DMS 273 (cell line): ENCODE data around the gene UBE2QL1.

Source experiments
- DNase-seq: peaks from one replicate; lab custom pipeline; 2025; ENCODE audit not compliant: unreplicated experiment; lab: John Stamatoyannopoulos, UW

The UBE2QL1 gene

GRCh38 chr5:6453937-6454560 lies 5.4 kb downstream of the UBE2QL1 start:
- no peak for DNase-seq

- DNase-seq, result no peak
Measured at GRCh38 chr5:6454628-6455053, 6.0 kb downstream of the UBE2QL1 start.

DNA sequence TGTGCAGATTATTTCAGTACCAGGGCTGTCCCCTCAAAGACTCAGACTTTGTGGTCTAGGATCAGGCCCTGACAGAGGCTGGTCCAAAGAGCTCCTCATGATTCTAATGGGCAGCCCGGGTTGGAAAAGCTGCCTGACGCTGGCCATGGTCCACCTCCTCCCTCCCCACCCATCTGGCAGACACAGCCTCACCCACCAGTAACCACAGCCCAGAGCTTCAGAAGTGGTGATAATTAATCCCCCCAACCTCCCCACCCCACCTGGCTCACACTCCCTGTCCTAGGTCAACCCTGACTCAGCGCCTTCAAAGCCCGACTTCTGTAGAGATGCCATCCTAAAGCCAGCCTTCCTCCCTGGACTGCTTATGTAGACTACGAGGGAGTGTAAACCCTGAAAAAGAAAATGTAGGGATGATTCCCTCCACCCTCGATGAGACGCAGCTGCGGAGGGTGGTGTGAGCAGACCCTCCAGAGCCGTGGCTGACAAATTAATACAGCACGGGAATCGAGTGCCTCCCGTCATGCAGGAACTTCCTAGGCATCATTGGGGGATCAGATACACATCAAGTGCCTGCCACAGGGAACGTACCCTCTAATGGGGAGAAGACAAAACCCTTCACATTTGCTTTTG lies 7.0 kb downstream of the UBE2QL1 start:
- DNase-seq, result no peak

DNA sequence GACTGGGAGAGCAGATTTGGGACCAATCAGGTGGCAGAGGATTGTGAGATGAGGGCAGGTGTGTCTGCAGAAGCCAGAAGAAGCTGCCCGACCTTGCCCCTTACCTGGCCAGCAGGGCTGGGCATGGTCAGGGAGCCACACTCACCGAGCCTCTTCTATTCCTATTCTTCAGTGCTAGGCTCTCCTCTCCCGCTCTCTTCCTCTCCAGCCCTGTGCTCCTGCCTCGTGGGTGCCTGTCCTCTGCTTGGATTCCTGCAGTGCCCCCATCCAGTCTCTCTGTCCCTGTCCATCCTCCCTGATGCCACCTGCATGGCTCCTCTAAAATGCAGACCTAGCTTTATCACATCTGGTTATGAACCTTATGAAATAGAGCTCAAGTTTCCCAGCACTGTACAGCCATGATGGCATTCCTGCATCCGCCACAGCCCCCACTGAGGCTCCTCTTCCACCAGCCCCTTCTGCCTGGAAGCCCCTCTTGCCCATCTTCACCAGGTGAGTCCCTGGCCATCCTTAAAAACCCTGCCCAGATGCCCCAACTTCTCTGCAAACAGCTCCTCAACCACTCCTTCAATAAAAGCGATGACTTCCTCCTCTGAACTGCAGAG lies 8.2 kb downstream of the UBE2QL1 start:
- no peak for DNase-seq

- no peak for DNase-seq
Measured at GRCh38 chr5:6457592-6457991, 8.9 kb downstream of the UBE2QL1 start.

DNA sequence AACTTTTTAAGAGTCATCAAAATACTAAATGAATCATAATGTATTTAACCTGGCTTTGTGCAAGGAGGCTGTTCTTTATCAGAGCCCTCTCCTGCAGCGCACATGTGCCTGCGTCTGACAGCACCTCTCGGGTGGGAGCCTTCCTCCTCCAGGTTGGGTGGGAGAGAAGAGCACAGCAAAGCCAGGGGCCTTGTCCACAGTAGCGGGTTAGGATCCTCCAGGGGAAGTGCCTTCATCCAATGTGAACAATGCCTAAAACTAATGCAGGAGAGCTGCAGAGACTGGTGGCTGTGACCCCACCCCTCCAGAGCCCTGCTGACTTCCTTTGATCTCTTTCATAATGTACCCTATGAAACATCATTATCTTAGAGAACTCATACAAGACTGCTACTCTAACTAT lies 10.2 kb downstream of the UBE2QL1 start:
- no peak for DNase-seq

DNA sequence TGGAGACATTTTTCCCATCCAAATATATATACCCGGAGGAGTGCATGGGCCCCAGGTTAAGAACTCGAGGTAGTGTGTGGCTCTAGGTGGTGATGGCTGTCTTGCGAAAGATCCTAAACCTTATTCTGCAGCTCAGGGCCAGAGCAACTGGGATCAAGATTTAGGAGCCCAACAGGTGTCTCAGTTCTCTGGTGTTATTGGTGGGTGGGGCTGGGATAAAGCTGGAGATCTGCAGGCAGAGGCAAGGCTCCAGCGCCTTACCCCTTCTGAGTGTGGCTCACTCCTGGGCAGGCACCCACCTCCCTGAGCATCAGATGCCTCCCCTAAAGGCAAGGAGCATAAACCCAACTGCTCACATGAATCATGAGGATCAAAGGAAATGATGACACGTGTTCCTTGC lies 11.2 kb downstream of the UBE2QL1 start:
- no peak for DNase-seq

- no peak for DNase-seq
Measured at GRCh38 chr5:6461006-6461405, 12.3 kb downstream of the UBE2QL1 start.

GRCh38 chr5:6461793-6462650 lies 13.4 kb downstream of the UBE2QL1 start:
- no peak for DNase-seq

DNA sequence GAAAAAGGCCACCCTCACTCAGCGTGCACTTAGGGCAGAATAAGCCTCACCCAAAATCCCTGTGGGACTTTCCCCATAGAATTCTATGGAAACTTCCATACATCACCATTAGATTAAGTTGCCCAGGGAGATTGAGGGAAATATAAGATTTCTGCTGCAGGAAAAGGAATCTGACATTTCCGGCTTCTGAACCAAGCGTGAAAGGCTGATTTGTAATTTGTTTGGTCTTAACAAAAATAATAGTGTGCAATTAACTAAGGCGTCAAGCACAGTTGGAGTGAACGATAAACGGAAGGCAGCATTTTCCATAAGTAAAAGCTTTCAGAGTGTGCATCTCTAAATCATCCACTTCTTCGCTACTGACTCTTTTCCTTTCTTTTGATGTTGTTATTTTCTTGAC lies 14.0 kb downstream of the UBE2QL1 start:
- DNase-seq, result no peak

GRCh38 chr5:6464441-6464840 lies 15.8 kb downstream of the UBE2QL1 start:
- no peak for DNase-seq

GRCh38 chr5:6465831-6466790 lies 17.5 kb downstream of the UBE2QL1 start:
- no peak for DNase-seq

DNA sequence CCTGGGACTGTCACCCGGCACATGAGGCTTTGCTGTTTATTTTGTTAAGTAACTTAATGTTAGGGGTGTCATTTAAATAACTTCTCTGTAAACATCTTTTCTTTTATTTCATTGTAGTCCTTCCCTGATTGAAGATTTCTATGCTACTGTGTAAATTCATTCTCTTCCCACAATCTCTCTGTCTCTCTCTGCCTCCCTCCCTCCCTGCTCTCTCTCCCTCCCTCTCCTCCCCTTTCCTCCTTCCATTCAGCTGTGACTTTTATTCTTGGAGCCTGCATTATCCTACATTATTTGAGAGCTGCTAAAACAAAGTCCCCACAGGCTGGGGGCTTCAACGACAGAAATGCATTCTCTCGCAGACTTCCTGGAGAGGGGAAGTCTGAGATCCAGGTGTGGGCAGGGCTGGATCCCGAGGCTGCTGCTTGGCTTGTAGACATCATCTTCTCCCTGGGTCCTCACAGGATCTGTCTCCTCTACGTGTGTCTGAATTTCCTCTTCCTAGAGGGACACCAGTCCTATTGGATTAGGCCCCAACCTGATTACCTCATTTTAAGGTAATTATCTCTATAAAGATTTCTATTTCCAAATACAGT lies 18.4 kb downstream of the UBE2QL1 start:
- no peak for DNase-seq

GRCh38 chr5:6467591-6467990 lies 18.9 kb downstream of the UBE2QL1 start:
- DNase-seq, result no peak

DNA sequence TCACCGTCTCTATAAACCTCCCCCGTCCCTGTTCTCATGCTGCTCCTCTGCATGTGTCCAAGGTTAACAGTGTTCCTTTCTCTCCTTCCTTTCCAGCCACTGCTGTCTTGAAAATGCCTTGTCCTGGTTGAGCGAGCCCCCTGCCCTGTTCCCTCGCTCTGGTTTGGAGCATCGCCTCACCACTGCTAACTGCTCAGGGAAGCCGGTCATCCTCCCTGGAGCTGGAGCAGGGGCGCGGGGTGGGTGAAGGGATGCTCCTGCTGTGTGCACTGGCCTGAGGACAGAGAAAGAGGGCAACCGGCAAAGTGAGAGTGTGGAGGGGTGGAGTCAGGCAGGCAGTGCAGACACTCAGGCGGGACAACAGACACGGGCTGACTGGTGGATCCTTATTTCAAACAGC lies 19.4 kb downstream of the UBE2QL1 start:
- no peak for DNase-seq

DNA sequence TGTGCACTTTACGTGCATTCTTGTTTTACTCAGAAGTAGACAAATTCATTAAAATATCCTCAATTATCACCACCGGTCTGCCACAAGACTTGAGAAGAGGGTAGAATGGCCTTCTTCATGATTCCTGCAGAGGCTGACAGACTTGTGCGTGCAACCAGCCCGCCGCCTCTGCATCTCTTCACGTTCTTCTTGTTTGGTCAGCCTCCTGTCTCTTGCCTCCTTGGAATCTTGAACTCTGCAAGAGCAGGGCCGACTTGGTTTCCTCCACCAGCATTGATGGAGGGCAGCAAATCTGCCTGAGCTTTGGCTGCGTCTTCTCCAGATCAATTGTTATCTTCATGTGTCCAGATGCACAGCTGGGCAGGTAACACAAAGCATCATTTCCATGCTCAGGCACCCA lies 20.2 kb downstream of the UBE2QL1 start:
- no peak for DNase-seq

- DNase-seq, result no peak
Measured at GRCh38 chr5:6469836-6470235, 21.2 kb downstream of the UBE2QL1 start.

GRCh38 chr5:6470672-6471071 lies 22.0 kb downstream of the UBE2QL1 start:
- no peak for DNase-seq

DNA sequence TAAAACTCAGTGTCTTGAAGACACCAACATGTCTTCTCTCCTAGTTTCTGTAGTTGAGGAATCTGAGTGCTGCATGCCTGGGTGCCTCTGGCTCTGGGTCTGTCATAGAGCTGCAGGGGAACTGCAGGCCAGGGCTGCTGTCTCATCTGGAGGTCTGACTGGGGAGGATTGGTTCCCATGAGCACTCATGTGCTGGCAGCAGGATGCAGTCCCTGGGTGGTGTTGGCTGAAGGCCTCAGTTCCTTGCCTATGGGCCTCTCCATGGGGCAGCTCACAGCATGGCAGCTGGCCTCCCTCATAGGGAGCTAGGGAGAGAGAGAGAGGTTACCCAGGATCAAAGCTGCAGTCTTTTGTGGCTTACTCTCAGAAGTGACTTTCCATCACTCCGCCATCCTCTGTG lies 22.6 kb downstream of the UBE2QL1 start:
- no peak for DNase-seq

DNA sequence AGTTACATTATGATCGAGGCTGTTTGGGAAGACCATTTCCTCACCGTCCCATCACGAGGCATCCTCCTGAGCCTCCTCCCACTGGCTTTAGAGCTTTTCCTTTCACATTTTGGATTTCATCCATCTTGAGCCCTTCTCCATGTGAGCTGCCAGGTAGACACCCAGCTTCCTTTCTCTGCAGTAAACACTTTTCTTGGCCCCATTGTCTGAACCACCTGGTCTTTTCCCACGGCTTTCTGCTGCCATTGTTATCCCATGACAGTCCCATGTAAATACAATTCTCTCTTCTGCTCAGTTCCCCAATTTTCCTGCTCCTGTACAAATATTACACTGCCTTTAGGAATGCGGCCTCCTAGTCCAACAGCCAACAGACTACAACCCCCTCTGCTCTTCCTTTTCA lies 24.1 kb downstream of the UBE2QL1 start:
- DNase-seq, result no peak
